NCI-H2081 treated with DMSO at 0.1 percent for 48 hours (cell line): ENCODE data around the gene CPSF4L.
"Not testable (repeated sequence)": the region's sequence is repeated elsewhere in the genome, so short reads cannot be mapped to it uniquely, and the experiment has no call there.

ENCODE experiments used
- DNase-seq: peaks from one replicate; lab custom pipeline; 2025; lab: John Stamatoyannopoulos, UW

Gene CPSF4L, protein sequence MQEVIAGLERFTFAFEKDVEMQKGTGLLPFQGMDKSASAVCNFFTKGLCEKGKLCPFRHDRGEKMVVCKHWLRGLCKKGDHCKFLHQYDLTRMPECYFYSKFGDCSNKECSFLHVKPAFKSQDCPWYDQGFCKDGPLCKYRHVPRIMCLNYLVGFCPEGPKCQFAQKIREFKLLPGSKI

DNA sequence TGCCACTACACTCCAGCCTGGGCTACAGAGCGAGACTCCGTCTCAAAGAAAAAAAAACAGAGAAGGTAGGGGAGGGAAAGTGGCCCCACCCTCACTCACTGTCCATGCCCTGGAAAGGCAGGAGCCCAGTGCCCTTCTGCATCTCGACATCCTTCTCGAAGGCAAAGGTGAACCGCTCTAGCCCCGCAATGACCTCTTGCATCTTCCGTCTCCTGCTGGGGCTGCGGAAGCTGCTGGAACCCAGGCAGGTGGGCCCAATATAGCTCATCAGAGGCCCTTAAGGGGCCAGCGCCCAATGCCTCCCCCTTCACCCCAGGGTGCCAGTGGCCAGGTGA lies at the start of gene CPSF4L:
TSS of gene CPSF4L (minus strand) at position 264 of the 335 bp plus-strand sequence. CDS start at position 202, 62 bp downstream.
- DNase-seq = no peak

DNA sequence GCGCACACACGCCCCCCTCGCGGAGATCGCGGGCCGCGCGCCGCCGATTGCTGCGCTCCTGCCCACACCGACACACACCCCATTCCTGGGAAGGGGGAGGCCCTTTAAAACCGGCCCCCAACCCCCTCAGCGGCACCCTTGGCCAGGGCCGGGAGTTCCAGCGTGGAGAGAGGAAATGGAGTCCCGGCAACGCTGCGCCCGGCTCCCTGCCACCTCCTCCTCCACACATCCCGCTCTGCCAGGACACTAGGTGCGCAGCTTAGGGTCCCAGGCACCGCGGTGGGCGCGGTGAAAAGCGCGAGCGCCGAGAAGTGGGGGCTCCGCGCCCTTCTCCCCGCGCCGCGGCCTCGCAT lies 49.7 kb upstream of the CPSF4L start:
- no peak for DNase-seq

DNA sequence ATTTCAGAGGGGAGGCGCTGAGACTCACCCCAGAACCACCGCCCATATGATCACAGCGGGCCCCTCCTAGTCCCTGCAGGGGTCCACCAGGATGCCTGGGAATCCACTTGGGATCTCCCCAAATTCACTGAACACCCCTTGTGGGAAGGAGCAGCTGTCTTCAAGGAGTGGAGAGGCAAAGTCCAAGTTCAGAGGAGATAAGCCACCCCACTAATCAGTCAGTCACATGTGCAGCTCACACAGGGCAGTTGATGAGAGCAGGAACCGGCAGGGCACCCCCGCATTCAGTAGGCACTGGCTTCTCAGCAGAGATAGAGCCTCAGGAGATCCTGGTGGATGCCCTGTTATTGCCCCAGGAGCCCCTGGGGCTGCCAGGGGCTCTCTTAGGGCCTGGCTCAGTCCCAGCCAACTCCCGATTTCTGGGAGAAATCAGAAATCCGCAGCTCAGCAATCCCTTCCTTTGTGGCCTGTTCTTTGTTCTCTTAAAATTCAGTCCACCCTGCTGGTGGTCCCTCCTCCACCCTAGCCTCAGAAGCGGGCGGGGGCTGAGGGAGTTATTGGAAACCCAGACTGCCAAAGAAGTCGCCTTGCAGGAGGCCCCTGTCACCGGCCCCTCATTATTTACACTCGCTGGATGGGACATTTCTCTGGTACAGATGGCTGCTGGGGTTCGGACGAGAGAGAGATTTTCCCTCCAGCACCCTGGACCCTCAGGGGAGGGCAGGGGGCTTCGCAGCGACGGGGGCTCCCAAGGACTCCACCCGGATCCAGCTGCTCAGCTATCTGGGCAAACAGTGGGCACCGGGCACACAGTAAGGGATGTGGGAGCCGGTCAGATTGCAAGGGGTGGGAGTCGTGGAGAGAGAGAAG lies 48.3 kb upstream of the CPSF4L start:
- DNase-seq = no peak

DNA sequence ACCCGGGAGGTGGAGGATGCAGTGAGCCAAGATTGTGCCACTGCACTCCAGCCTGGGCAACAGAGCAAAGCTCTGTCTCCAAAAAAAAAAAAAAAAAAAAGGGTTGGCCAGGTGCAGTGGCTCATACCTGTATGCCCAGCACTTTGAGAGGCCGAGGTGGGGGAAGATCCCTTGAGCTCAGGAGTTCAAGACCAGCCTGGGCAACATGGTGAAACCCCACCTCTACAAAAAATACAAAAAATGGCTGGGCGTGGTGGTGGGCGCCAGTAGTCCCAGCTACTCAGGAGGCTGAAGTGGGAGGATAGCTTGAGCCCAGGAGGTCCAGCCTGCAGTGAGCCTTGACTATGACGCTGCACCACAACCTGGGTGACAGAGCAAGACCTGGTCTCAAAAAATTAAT lies 47.3 kb upstream of the CPSF4L start:
- not testable (repeated sequence) for DNase-seq

DNA sequence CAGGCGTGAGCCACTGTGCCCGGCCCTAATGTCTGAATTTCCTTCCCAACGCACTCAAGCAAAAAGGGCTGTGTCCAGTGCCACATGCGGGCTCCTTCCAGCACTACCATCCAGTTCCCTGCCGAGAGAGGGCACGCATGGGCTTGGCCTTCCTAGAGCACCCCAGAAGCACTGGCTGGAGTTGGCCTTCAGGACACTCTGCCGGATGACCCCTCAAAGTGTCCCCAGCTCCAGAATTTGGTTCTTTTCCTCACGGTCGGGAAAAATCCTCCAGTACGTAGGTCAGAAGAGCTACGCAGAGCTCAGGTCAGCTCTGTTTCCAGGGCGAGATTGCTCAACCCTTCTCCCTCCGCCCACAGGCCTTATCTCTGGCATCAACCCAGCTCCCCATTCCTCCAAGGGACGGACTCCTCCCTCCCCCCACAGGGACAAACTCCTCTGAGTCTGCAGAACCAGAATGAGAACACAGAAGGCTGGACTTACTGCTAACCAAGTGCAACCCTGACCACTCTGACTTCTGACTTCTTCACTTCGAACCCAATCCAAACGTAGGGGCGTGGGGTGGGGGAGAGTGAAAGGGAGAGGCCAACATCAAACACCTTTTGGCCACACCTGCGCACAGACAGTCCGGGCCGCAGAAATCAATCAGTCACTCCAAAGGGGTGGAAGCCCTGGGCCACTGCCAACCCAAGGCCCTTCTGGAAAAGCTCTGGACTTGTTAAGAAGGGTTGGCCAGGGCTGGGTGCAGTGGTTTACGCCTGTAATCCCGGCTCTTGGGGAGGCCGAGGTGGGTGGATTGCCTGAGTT lies 46.5 kb upstream of the CPSF4L start:
- no peak for DNase-seq

DNA sequence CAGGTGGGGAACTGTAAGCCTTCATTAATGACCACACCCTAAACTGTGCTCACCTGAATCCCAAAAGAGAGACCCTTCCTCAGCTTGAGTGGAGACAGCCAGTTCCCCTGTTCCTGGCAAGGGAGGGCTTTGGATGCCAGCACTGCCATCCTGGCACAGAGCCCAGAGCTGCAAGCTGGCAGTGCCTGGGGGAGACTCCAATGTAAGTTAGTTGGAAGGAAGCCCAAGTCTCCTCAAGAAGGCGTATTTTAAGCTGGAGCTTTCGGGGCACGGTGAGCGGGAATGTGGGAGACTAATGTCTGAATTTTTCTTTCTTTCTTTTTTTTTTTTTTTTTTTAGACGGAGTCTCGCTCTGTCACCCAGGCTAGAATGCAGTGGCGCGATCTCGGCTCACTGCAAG lies 45.5 kb upstream of the CPSF4L start:
- no peak for DNase-seq

DNA sequence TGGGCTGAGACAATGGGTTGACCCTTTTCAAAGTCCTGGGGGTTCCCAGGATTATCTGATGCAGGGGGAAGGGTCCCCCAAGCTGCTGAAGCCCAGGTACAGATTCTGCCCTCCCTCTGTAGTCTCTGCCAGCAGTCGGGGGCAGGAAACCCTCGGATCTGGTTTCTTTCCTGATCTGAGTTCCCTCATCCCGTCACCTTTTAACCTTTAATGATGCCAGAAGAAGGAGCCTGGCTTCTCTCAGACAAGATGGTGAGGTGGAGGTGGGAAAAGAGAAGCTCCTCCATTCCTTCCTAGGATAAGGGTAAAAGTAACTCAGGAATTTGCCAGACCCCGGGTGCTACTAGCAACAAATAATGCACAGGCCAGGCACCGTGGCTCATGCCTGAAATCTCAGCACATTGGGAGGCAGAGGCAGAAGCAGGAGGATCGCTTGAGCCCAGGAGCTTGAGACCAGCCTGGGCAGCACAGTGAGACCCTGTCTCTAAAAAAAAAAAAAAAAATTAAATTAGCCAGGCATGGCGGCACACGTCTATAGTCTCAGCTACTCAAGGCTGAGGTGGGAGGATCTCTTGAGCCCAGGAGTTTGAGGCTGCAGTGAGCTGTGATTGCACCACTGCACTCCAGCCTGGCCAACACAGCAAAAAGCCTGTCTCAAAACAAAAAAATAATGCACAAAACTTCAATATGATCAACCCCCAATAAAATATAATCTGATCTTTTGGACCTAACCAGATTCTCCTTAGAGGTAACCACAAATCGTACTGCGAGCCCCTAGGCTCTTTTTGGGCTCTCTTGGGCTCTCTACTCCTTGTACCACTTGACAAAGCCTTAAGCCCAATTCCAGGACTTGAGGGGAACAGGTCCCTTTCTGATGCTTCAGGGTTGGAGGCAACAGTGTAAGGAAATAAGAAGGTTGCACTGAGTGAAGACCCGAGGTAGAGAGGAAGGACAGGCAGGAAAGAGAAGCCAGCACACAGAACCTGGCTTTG lies 44.5 kb upstream of the CPSF4L start:
- DNase-seq = no peak

DNA sequence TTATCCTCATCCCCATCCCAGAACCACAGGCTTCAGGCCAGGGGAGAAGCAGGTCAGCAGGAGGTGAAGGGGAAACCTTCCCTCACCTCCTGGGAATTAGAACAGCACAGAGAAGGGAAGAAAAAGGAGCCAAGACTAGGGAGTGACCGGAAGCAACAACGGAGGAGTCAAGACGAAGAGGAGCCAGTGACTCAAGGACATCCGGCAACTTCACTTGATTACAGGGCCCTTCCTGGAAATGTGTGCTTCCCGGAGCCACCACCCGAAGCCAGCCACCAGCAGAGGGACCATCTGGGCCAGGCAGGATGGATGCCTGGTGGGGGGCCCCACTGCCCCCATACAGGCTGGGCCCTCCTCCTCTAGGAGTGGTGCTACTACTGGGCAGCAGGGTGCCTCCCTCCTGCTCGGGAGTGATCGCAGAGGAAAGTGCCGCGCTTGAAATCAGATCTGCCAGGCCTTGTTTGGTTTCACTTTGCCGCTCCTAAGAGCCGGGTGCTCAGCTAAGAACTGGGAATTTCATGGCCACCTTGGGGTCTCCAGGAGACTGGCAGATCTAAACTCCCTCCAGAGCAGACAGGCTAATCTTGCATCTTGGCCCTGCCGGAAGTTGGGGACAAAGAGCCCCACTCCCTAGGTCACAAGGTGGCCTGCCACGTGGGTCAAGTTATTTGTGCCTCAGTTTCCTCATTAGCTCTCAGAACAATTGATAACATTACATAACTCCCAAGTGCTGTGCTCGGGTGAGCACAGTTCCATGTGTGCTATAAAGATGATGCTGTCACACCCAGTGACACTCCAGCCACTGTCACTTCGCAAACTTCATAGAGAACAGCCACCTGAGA lies 43.5 kb upstream of the CPSF4L start:
- no peak for DNase-seq

DNA sequence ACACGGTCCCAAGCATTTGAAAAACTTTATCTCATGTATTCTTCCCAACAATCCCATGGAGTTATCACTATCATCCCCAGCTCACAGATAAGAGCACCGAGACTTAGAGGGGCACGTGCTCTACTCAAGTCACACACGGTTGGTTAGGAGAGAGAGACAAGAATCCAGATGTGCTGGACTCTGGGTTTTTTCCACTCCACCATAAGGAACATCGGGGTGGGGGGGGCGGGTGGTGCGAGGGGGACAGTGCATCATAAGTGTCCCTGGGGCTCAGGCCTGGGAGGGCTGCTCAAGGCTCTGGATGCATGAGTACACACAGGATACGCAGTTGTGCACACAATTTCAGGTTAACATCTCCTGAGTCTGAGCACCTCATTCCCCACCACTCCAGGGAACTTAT lies 42.8 kb upstream of the CPSF4L start:
- no peak for DNase-seq

DNA sequence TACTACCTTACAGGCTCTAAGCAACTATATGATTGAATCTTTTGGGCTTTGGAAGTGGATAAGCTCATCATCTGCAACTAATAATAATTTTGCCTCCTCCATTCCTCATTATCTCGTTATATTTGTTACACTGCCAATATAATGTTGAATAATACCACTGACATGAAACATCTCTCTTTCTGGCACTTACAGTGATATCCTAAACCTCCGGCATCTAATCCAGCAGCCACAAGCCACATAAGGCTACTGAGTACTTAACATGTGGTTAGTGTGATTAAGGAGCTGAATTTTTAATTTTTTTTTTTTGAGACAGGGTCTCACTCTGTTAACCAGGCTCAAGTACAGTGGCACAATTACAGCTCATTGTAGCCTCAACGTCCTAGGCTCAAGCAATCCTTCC lies 40.5 kb upstream of the CPSF4L start:
- DNase-seq = no peak

DNA sequence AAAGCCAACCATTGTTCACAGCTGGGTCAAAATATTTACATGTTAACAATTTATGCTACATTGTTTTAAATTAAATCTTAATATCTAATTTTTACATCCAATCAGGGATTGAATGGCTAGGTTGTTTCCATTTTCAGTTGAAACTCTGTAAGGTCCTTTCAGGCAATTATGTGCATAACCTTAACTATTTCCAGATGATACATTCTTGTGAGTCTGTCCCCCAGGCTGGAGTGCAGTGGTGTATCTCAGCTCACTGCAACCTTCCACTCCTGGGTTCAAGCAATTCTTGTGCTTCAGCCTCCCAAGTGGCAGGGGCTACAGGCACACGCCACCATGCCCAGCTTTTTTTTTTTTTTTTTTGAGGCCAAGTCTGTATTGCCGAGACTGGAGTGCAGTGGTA lies 39.7 kb upstream of the CPSF4L start:
- DNase-seq = no peak

DNA sequence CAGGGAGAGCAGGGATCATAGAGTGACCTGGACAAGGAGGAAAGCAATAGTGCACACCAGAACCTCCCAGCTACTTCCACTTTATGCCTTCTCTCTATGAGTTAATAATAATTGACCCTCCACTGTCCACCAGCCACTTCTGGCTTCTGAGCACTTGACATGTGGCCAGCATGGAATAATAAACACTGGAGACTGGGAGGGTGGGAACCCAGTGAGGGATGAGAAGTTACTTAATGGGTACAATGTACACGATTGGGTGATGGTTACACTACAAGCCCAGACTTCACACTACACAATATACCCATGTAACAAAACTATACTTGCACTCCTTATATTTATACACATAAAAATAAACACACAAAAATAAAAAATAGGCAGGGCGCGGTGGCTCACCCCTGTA lies 38.7 kb upstream of the CPSF4L start:
- no peak for DNase-seq

DNA sequence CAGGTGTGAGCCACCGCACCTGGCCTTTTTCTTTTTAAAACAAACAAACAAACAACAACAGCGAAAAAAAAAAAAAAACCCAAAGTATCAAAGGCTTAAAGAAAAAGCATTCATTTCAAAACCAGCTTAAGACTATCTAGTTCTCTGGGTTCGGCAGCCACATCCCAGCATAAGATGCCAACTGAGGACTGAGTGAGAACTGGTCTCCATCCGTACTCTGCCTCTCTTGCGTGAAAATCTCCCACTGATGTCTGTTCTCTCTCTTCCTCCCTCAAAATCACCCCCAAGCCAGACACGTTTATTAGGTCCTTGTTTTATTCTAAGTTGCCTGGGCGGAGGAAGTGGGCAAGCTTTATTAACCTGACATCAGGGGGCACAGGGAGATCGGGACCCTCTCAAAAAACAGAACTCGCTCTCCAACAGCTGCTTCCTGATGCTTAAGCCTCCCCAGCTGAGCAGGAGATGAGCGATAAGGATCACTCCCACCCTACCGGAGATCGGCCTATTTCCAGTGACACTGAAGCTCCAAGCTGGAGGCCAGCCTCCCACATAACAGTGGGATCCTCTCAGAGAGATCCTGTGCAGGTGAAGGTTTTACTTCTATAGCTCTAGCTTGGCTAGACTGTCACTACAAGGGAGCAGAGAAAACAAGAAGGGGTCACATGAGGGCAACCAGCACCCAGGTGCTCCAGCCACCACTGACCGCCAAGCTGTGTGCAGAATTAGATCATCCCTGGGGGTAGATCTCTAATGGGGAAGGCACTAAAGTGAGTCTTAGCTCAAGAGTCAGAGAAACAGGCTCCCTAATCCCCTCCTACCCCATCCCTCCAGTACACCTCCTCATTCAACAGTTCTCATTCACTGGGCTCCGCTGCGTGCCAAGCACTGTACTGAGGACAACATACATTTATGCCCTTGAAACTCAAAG lies 36.5 kb upstream of the CPSF4L start:
- DNase-seq = no peak

DNA sequence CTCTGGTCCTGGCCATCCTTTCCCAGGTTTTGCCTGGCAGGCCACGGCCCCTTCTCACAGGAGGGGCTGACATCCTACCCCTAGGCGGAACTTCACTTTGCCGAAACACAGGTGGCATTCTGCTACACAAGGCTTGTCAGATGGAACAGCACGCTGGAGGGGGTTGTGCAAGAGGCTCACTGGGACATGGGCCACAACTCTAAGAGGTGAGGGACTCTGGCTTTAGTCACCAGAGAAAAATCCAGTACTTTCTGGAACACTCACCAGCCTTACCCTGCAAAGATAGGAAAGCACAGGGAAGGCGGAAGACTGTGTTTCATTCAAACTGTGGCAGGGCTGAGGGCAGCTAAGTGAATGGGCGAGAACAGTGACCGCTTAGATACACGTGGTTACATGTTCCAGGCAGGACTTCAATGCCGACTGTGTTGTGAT lies 31.8 kb upstream of the CPSF4L start:
- DNase-seq = no peak

DNA sequence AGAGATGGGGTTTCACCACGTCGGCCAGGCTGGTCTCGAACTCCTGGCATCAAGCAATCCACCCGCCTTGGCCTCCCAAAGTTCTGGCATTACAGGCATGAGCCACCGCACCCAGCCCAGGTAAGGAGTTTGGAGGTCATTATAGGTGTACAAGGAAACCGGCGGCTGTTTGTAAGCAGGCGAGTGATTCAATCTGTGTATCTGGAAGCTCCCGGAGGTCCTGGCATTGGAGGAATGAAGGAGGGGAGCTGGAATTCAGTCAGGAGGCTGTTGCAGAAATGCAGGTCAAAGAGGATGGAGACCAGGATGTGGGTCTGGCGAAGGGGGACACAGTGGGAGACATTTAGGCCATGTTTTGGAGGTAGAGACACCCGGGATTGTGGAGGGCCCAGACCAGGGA lies 31.4 kb upstream of the CPSF4L start:
- DNase-seq = no peak

DNA sequence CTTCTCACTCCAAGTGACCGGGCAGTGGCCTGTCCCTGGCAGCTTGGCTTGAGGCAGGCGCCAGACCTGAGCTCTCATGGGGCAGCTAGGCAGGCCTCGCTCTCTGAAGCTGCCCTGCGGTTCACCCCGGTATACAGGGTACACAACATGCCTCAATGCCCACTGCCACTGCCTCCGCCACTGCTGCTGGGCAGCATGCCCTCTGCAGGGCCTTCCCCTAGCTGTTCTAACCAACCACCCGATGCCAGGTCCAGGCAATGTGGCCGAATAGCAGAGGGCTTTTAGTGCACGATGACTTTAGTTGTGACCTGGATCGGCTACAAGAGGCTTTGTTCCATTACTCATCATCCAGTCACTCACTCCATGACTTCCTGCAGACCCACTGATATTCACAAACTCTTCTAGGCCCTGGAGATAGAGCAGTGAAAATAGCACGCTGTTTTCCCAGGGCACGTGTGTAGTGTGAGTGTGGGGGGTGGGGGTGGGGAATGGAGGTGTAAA lies 30.4 kb upstream of the CPSF4L start:
- DNase-seq = no peak

DNA sequence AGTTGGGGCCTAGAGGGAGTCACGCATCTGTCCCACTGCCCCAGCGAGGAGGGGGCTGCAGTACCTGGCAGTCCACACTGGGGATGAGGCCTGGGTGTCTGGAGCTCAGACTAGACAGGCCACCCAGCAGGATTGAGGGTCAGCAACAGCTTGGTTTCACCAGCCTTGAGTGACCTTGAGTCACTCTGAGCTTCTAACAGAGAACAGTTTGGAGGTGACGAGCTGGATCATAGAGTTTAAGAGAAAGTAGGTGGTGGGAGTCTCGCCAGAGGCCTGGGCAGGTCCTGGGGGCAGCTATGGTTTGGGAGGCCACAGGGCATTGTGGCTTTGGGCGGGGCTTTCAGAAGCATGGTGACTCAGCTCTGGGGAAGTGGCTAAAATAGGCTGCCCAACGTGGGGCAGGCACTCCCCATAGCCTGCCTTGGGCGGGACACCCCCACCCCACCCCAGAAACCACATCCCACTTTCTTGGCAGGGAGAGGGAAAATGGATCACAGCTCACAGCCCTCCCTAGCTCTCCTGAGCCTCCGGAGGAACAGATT lies 29.7 kb upstream of the CPSF4L start:
- no peak for DNase-seq

DNA sequence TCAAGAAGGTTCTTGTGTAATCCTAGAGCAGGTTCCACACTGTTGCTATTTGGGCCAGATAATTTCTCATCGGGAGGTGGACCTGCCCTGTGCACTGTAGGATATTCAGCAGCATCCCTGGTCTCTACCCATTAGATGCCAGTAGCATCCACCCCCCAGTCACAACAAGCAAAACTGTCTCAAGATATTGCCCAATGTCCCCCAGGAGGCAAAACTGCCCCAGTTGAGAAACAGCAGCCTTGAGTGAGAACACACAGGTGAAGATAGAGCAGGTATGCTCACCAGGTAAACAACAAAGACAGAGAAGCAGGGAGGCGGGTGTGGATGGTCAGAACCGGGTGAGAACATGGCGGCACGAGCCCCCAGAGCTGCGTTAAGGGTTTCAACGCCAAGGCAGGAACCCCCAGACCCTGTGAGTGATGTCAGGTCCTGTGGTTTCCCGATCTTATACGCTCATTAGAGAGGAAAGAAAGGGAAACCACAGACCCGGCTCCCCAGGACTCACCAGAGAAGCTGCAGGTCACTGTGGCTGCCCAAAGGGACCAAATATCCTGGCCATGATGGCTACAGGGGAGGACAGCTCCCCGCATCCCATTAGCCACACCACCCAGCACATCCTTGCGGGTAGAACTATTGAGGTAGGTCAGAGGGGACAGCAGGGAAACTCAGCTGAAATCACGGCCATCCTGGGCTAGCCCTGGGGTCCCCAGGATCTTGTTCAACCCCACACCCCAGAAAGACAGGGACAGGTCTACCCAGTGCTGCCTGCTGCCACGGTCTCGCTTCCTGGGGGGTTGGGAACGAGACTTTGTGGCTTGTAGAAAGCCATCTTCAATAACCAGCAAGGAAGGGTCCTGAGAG lies 28.9 kb upstream of the CPSF4L start:
- DNase-seq = no peak
